ENCODE results near the gene PSG1.
"Not testable (repeated sequence)": the region's sequence is repeated elsewhere in the genome, so short reads cannot be mapped to it uniquely, and the experiment has no call there.

Gene PSG1

GRCh38 chr19:42880621-42881020, 1.1 kb upstream of the PSG1 start:
- DNase-seq, result not testable (repeated sequence)

- DNase-seq, result not testable (repeated sequence)
Measured at GRCh38 chr19:42876596-42876995, 2.9 kb downstream of the PSG1 start.

- DNase-seq, result not testable (repeated sequence)
Measured at GRCh38 chr19:42875881-42876280, 3.6 kb downstream of the PSG1 start.

GRCh38 chr19:42874901-42875813, 4.4 kb downstream of the PSG1 start:
- not testable (repeated sequence) for DNase-seq

GRCh38 chr19:42874136-42874535, 5.4 kb downstream of the PSG1 start:
- not testable (repeated sequence) for DNase-seq

- no peak for DNase-seq
Measured at GRCh38 chr19:42872608-42873007, 6.9 kb downstream of the PSG1 start.

- no peak for DNase-seq
Measured at GRCh38 chr19:42857544-42857867, 22.0 kb downstream of the PSG1 start.

- DNase-seq, result not testable (repeated sequence)
Measured at GRCh38 chr19:42856866-42857543, 22.5 kb downstream of the PSG1 start.

GRCh38 chr19:42854745-42855144, 24.8 kb downstream of the PSG1 start:
- DNase-seq, result not testable (repeated sequence)

- DNase-seq, result not testable (repeated sequence)
Measured at GRCh38 chr19:42853231-42853630, 26.3 kb downstream of the PSG1 start.

- not testable (repeated sequence) for DNase-seq
Measured at GRCh38 chr19:42852821-42853220, 26.7 kb downstream of the PSG1 start.

GRCh38 chr19:42851718-42852280, 27.7 kb downstream of the PSG1 start:
- not testable (repeated sequence) for DNase-seq

GRCh38 chr19:42850981-42851717, 28.4 kb downstream of the PSG1 start:
- no peak for DNase-seq

- no peak for DNase-seq
Measured at GRCh38 chr19:42846597-42846996, 32.9 kb downstream of the PSG1 start.

GRCh38 chr19:42843631-42844030, 35.9 kb downstream of the PSG1 start:
- not testable (repeated sequence) for DNase-seq

- DNase-seq, result not testable (repeated sequence)
Measured at GRCh38 chr19:42832746-42833442, 46.6 kb downstream of the PSG1 start.

GRCh38 chr19:42832023-42832680, 47.4 kb downstream of the PSG1 start:
- not testable (repeated sequence) for DNase-seq

GRCh38 chr19:42831221-42832019, 48.1 kb downstream of the PSG1 start:
- DNase-seq, result no peak

GRCh38 chr19:42821306-42821977, 58.1 kb downstream of the PSG1 start:
- DNase-seq, result not testable (repeated sequence)

GRCh38 chr19:42819960-42820650, 59.4 kb downstream of the PSG1 start:
- DNase-seq, result not testable (repeated sequence)

Data from activated effector memory CD4-positive, alpha-beta T cell treated with Interleukin-2 at 50 U/mL for 16 hours (primary cell).